SH-SY5Y (cell line): ENCODE data around the gene MUC5AC.

Experiments used
- GATA2 ChIP-seq: IDR thresholded peaks from 2 replicates; pipeline ENCODE4 v1.6.1; 2011; ENCODE audit warnings: mild to moderate bottlenecking, low read depth, low read length
- GATA3 ChIP-seq: IDR thresholded peaks from 2 replicates; pipeline ENCODE4 v1.6.1; 2011; ENCODE audit warnings: low read depth, mild to moderate bottlenecking, low read length, moderate library complexity

DNA sequence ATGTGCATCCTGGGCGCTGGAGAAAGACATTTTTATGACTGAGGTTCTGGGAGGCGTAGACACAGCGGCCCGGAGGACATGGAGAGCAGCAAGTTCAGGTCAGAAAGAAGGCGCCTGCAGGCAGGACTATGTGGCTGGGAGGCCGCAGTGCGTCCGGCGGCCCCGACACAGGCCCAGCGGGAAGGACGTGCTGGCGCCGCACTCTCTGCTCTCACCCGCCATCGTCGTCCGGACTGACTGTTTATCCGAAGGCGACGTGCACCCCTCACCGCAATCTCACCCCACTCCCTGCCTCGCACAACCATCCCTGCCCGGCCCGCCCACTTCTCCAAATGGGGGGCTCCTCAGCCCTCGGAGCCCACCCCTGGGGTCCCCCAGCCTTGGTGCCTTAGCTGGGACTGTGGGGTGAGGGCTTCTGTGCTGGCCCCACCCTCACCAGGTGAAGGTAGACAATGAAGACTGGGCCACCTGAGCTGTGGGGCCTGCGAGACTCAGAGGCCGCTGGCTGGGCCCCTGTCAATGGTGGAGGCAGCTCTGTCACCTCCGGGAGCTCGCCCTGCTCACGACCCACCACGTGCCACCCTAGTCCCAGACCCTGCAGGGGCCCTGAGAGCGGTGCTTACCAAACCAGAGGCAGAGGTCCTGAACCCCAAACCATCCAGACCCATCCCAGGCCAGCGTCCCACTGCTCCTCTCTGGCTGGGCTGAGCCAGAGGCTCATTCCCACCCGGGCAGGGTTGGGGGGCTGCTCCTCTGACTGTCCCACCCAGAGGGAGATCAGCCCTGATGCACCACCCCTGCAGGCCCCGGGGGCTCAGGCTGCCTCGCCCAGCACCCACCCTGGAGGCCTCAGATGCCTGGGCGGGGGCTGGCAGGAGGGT, 48.9 kb downstream of the MUC5AC start:
- TF ChIP-seq GATA2 (no peak), GATA3 (no peak)
